ENCODE measurements around the gene ACTRT2.

DNA sequence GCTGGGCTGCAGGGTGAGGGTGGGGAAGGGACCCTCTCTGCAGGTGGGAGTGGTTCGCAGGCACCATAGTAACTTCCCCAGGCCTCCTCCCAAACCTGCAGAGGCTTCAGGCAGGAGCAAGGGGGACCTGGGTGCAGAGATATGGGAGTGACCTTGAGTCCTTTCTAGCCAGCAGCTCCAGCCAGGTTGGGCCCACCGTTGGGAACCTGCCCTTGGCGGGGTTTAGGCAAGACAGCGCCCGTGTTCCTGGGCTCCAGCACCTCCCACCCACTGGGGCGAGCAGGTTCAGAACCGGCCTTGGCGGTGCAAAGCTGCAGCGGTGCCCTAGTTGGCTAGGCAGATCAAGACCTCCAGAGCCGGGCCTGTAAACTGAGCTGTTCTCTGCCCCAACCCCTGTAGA lies 45.6 kb downstream of the ACTRT2 start:
- TF ChIP-seq, protein P1, sequence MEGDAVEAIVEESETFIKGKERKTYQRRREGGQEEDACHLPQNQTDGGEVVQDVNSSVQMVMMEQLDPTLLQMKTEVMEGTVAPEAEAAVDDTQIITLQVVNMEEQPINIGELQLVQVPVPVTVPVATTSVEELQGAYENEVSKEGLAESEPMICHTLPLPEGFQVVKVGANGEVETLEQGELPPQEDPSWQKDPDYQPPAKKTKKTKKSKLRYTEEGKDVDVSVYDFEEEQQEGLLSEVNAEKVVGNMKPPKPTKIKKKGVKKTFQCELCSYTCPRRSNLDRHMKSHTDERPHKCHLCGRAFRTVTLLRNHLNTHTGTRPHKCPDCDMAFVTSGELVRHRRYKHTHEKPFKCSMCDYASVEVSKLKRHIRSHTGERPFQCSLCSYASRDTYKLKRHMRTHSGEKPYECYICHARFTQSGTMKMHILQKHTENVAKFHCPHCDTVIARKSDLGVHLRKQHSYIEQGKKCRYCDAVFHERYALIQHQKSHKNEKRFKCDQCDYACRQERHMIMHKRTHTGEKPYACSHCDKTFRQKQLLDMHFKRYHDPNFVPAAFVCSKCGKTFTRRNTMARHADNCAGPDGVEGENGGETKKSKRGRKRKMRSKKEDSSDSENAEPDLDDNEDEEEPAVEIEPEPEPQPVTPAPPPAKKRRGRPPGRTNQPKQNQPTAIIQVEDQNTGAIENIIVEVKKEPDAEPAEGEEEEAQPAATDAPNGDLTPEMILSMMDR (IDR thresholded peaks at IDR 0.05): no peak
- TF ChIP-seq POLR2A (IDR thresholded peaks at IDR 0.05): no peak
